GM19372 (cell line): ENCODE measurements around the gene DMD.

ENCODE experiments used
- ATAC-seq: cut with Tn5 transposase; IDR thresholded peaks from one replicate; pipeline ENCODE4 v1.9.1; 2021; ENCODE audit warnings: mild to moderate bottlenecking, low read depth, moderate library complexity; ENCODE audit not compliant: unreplicated experiment

DMD gene

GRCh38 chrX:31334997-31335396 lies 1876.4 kb downstream of the DMD start:
- ATAC-seq = no peak

GRCh38 chrX:31333165-31333831 lies 1878.1 kb downstream of the DMD start:
- no peak for ATAC-seq

- no peak for ATAC-seq
These were observed 1879.4 kb downstream of the DMD start for GRCh38 chrX:31331928-31332327.

GRCh38 chrX:31331015-31331414 lies 1880.3 kb downstream of the DMD start:
- no peak for ATAC-seq

DNA sequence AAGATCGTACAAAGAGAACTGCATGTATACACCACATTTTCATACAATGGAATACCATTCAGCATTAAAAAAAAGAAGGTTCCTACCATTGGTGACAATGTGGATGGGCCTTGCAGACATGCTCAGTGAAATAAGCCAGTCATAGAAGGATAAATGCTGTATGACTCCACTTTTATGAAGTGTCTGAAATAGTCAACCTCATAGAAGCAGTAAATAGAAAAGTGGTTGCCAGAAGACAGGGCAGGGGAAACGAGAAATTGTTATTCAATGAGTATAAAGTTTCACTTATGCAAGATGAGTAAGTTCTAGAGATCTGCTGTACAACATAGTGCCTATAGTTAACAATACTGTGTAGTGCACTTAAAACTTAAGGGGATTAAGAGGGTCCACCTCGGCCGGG lies 1882.1 kb downstream of the DMD start:
- ATAC-seq = no peak

GRCh38 chrX:31323658-31324057 lies 1887.7 kb downstream of the DMD start:
- ATAC-seq = peak; percentile 94

DNA sequence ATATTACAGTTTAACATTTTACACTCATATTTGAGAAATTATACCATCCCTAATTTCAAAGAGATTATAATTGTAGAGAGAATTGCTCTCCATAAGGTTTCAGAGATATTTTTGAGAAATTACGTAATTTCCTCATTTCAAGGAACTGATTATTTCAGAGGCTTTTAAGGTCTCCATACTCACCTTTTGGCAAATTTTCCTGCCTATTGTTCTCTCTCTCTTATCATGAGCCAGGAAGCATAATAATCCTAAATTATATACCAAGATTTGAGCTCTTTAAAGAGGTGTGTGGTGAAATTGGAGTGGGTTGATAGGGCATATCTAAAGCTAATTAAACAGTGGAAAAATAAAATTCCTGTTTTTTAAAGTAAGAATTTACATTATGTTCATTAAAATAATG lies 1890.6 kb downstream of the DMD start:
- ATAC-seq = no peak

DNA sequence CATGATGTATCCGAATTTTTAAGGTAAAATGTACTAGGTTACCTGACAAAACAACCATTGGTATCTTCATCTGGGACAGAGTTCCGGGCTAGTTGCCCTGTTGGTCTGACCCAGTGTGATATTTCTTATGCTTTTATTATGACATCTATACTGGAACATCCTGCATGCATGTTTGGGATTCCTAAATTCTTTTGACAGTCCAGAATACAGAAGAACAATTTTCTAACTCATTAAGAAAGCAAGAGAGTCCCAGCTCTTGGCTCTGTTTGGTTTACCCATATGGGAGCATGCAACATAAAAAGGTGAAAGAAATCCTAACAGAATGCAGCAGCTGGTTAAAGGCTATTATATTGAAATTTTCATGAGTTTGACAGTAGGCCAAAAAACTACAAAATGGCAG lies 1891.8 kb downstream of the DMD start:
- ATAC-seq = no peak

DNA sequence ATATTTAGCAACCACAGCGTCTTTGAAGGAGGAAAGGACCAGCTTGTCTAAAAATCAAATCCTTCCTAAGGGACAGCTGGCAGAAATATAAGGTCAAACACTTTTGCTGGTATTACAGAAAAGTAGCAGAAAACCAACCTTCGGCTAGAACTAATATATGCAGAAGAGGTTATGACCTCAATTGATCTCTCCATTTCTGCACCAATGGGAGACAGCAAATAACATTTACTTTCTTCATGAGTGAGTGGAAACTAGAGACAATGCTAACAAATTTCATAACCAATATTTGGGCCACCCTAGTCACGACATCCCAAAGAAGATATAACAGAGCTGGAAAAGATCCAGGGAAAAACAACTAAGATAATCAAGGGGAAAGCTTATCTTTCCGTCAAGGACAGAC lies 1892.5 kb downstream of the DMD start:
- ATAC-seq = no peak

- ATAC-seq = no peak
These were observed 1894.9 kb downstream of the DMD start for GRCh38 chrX:31316340-31316991.

DNA sequence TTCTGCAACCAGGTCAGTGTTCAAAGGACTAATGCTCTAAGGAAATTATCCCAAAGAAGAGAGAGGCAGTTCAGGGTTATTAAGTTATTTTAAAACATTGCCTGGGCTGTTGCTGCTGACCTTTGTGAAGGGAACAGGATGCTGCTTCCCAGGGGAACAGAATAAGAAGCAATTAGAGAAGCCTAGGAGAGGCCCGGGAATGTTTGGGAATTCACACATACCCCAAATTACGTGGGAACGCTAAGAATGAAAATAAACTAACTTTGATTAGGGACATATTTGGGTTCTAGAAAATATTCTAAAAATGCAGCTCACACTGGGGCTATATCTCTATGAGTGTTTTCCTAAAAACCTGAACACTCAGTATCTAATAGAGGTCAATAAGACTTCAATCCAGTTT lies 1896.4 kb downstream of the DMD start:
- no peak for ATAC-seq

DNA sequence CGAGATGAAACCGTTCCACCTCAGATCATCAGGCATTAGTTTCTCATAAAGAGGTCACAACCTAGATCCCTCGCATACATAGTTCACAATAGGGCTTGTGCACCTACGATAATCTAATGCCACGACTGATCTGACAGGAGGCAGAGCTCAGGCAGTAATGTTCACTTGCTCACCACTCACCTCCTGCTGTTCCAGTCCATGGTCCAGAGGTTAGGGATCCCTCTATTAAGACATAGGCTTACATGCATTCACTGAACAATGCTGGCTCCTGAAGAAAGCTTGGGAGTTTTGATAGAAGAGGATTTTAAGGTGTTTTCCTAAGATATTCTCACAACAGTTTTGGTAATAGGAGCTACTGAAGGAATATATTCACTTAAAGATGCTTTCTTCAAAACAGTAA lies 1903.4 kb downstream of the DMD start:
- no peak for ATAC-seq

- no peak for ATAC-seq
These were observed 1908.7 kb downstream of the DMD start for GRCh38 chrX:31302573-31303075.

- ATAC-seq = no peak
These were observed 1909.4 kb downstream of the DMD start for GRCh38 chrX:31301941-31302340.

GRCh38 chrX:31301203-31301602 lies 1910.1 kb downstream of the DMD start:
- no peak for ATAC-seq

GRCh38 chrX:31298916-31299315 lies 1912.4 kb downstream of the DMD start:
- no peak for ATAC-seq

- ATAC-seq = no peak
These were observed 1913.5 kb downstream of the DMD start for GRCh38 chrX:31297881-31298280.

GRCh38 chrX:31294475-31294874 lies 1916.9 kb downstream of the DMD start:
- ATAC-seq = no peak

- no peak for ATAC-seq
These were observed 1917.9 kb downstream of the DMD start for GRCh38 chrX:31293409-31293808.

- ATAC-seq = no peak
These were observed 1920.2 kb downstream of the DMD start for GRCh38 chrX:31291131-31291530.

DNA sequence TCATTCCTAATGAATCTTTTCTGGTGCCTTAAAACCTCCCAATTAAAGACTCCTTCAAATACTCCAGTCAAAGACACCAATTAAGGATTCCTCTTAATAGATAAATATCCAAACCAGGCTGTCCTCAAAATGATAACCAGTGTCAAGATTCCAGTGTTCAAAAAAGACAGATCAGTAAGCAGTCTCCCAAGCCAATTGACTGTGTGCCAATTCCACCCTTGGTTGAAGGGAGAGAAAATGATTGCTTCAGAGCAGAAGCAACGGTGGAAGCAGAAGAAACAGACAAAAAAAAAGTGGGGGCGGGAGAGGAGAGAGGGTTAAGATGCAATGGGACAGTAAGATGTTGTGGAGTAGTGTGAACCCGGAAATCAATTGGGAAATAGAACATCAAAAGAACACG lies 1923.5 kb downstream of the DMD start:
- no peak for ATAC-seq

- no peak for ATAC-seq
These were observed 1930.8 kb downstream of the DMD start for GRCh38 chrX:31280580-31280979.
